HepG2 (cell line): ENCODE measurements around the gene FRRS1. TPM values are rescaled to one million over a fixed set of nuclear protein-coding genes. Genes with fewer than 3 reads are reported as not detected.

Experiments used
- ATAC-seq: fragments of 200-7000 bp; cut with Tn5 transposase; 3 replicates; pipeline ENCODE4 v1.9.1; 2020; ENCODE audit warnings: mild to moderate bottlenecking, moderate library complexity
- BruUV-seq: library from RNA; stranded (reverse); fragments of 400-500 nt; replicated peaks from 2 replicates; lab custom pipeline; 2021; lab: Mats Ljungman, UMichigan
- CTCF ChIA-PET: fragments of 300-600 bp; formaldehyde crosslinking; extraction: SDS; loops from one replicate; lab custom pipeline; 2021; ENCODE audit warnings: low total read pairs, inconsistent platforms, low intra/inter-chr PET ratio; lab: Yijun Ruan, JAX
- POLR2A ChIA-PET: fragments of 350-600 bp; sonication (Branson Sonifier 250); formaldehyde crosslinking; loops from one replicate; lab custom pipeline; 2020; ENCODE audit warnings: antibody characterized with exemption, inconsistent platforms; lab: Yijun Ruan, JAX
- DNase-seq: peaks from one replicate; pipeline ENCODE4 v3.0.0-alpha.2; 2015; ENCODE audit warnings: low spot score
- FAIRE-seq: peaks from 3 replicates; lab custom pipeline; 2011; peaks lifted over from hg19 to GRCh38; lab: Jason Lieb, UNC
- H2AFZ ChIP-seq: one replicate; pipeline ENCODE4 v1.6.1; 2011; ENCODE audit warnings: low read length, inconsistent platforms
- H3K27ac ChIP-seq: fragments of 300-600 bp; 3 replicates; pipeline ENCODE4 v1.8.0; 2011; ENCODE audit warnings: mixed run types, mild to moderate bottlenecking, mixed read lengths, low read length, inconsistent platforms; ENCODE audit not compliant: insufficient read depth; ENCODE audit errors: extremely low read length
- H3K27me3 ChIP-seq, 2 experiments: fragments of 200-600 bp in 1 of 2; 2 replicates in 1 of 2; 3 replicates in 1 of 2; pipeline versions ENCODE4 v1.6.0 to v1.8.0; 2011; ENCODE audit warnings: low read length in 2 of 2, mild to moderate bottlenecking in 2 of 2, moderate library complexity in 2 of 2, inconsistent platforms in 1 of 2; ENCODE audit not compliant: insufficient read depth in 2 of 2, control insufficient read depth in 1 of 2
- H3K36me3 ChIP-seq, 2 experiments: fragments of 200-600 bp in 1 of 2; replicated peaks in 1 of 2; 2 replicates in 1 of 2; 3 replicates in 1 of 2; pipeline versions ENCODE4 v1.5.1 to v1.8.0; 2011; ENCODE audit warnings: low read length in 2 of 2, inconsistent platforms in 1 of 2; ENCODE audit not compliant: insufficient read depth in 2 of 2, control insufficient read depth in 1 of 2
- H3K4me1 ChIP-seq: 2 replicates; pipeline ENCODE4 v1.5.1; 2012; ENCODE audit warnings: low read length, inconsistent platforms; ENCODE audit not compliant: insufficient read depth
- H3K4me2 ChIP-seq: 2 replicates; pipeline ENCODE4 v1.6.0; 2011; ENCODE audit warnings: low read depth, low read length, inconsistent platforms
- H3K4me3 ChIP-seq, 3 experiments: fragments of 200-600 bp in 1 of 3; sonication (generic), shearing (Covaris generic) in 1 of 3; replicated peaks in 1 of 3; 2 replicates each; pipeline ENCODE4 v1.5.1; 2011 to 2016; ENCODE audit warnings: low read length in 3 of 3, inconsistent platforms in 2 of 3, low read depth in 2 of 3, mild to moderate bottlenecking in 2 of 3, control low read depth in 1 of 3, mixed read lengths in 1 of 3; ENCODE audit not compliant: insufficient read depth in 1 of 3
- H3K79me2 ChIP-seq: one replicate; pipeline ENCODE4 v1.6.1; 2011; ENCODE audit warnings: low read length, inconsistent platforms; ENCODE audit not compliant: insufficient read depth
- H3K9ac ChIP-seq: 2 replicates; pipeline ENCODE4 v1.6.0; 2011; ENCODE audit warnings: mild to moderate bottlenecking, low read depth, low read length, inconsistent platforms; ENCODE audit not compliant: insufficient read depth
- H3K9me3 ChIP-seq: 2 replicates; pipeline ENCODE4 v1.5.1; 2012; ENCODE audit warnings: mild to moderate bottlenecking, low read length
- H4K20me1 ChIP-seq: 2 replicates; pipeline ENCODE4 v1.6.0; 2011; ENCODE audit warnings: inconsistent platforms, mild to moderate bottlenecking, low read length, moderate library complexity; ENCODE audit not compliant: insufficient read depth
- ELF4 ChIP-seq: sonication (generic); formaldehyde crosslinking; IDR thresholded peaks from 2 replicates; pipeline ENCODE4 v1.5.0; 2020; ENCODE audit warnings: missing genetic modification reagents, mild to moderate bottlenecking, moderate library complexity, borderline replicate concordance
- FUBP1 ChIP-seq: sonication (generic); formaldehyde crosslinking; IDR thresholded peaks from 2 replicates; pipeline ENCODE4 v1.5.1; 2020; ENCODE audit warnings: missing genetic modification reagents, mild to moderate bottlenecking, borderline replicate concordance
- MEIS2 ChIP-seq: sonication (generic); formaldehyde crosslinking; IDR thresholded peaks from 2 replicates; pipeline ENCODE4 v1.9.0; 2021; ENCODE audit warnings: mild to moderate bottlenecking, missing genetic modification reagents
- MXD4 ChIP-seq: IDR thresholded peaks from 2 replicates; pipeline ENCODE4 v1.6.1; 2016; ENCODE audit warnings: mild to moderate bottlenecking, missing biosample characterization, missing genetic modification reagents
- SUZ12 ChIP-seq: fragments of 150-350 bp; IDR thresholded peaks from 2 replicates; pipeline ENCODE4 v1.6.1; 2014; ENCODE audit warnings: low read depth, low read length
- TEF ChIP-seq: sonication (generic); formaldehyde crosslinking; IDR thresholded peaks from 2 replicates; pipeline ENCODE4 v1.5.0; 2020; ENCODE audit warnings: missing genetic modification reagents
- ZNF24 ChIP-seq: fragments of 450-650 bp; IDR thresholded peaks from 2 replicates; pipeline ENCODE4 v1.6.1; 2017; ENCODE audit warnings: antibody characterized with exemption, mild to moderate bottlenecking
- ZNF337 ChIP-seq: sonication (generic); formaldehyde crosslinking; IDR thresholded peaks from 2 replicates; pipeline ENCODE4 v1.5.1; 2020; ENCODE audit warnings: missing genetic modification reagents, low read depth, mild to moderate bottlenecking, borderline replicate concordance
- ZNF709 ChIP-seq: sonication (generic); formaldehyde crosslinking; IDR thresholded peaks from 2 replicates; pipeline ENCODE4 v1.5.0; 2020; ENCODE audit warnings: mild to moderate bottlenecking, missing genetic modification reagents
- WGBS: methylation state at CpG from one replicate; pipeline ENCODE4 v1.1.6; 2017; ENCODE audit warnings: low lambda C conversion rate; 5-methylcytosine and 5-hydroxymethylcytosine counted together
- in situ Hi-C: cut with HindIII; loops from 2 replicates; pipeline ENCODE4 v1.10.0; 2017; ENCODE audit warnings: low pct_unique_long_range_greater_than_20kb; ENCODE audit not compliant: extremely low pct_ligation_motif_present
- intact Hi-C: fragments of 100-400 bp; cut with micrococcal nuclease; formaldehyde crosslinking; loops from one replicate; pipeline ENCODE4 v1.10.0; 2022; ENCODE audit not compliant: unreplicated experiment
- polyA plus RNA-seq, 8 experiments: library from polyadenylated mRNA; depleted of rRNA in 3 of 8; stranded (reverse) in 7 of 8; unstranded in 1 of 8; fragments of >200 nt; fragmentation: Illumina TruSeq in 4 of 8; extraction: Trizol in 4 of 8; gene quantifications; 2 replicates each; pipeline versions ENCODE4 v1.2.1 to v1.2.3, GENCODE V29; 2011 to 2016; ENCODE audit warnings: low read depth in 4 of 8, missing spikeins in 1 of 8, mixed read lengths in 1 of 8; ENCODE audit not compliant: insufficient read depth in 1 of 8
- total RNA-seq, 5 experiments: library from RNA; depleted of rRNA; stranded (reverse); fragments of >200 nt; fragmentation: Illumina TruSeq; extraction: Trizol; gene quantifications; 2 replicates each; pipeline ENCODE4 v1.2.3, GENCODE V29; 2016; ENCODE audit warnings: low read depth in 1 of 5

The FRRS1 gene
- total and polyA plus RNA-seq, 2 of the 13 experiments (the other 11 are each of a cell fraction or from before 2014, with no cell fraction given): 22.6 to 23.4 TPM

- TF ChIP-seq TEF: no peak
- no peak for TF ChIP-seq FUBP1
- TF ChIP-seq, all 625 proteins: peak for 0
These were observed 30.6 kb downstream of the FRRS1 start (continued) for GRCh38 chr1:99735852-99736251.

GRCh38 chr1:99731384-99731783 is 35.1 kb downstream of the FRRS1 start:
- Histone ChIP-seq H3K36me3 (peaks cover 0 to 6% of the 10 kb centered on the region in 2 experiments; a peak in 3 of 5 replicates), H2AFZ (no peak overlapping the region), H3K9ac (no peak overlapping the region), H3K27me3 (no peaks in the 10 kb centered on the region), H3K27ac (no peak overlapping the region), H3K9me3 (no peaks in the 10 kb centered on the region), H3K4me3 (no peak overlapping the region), H3K4me1 (peaks cover 15% of the 10 kb centered on the region), H3K4me2 (no peak overlapping the region), H4K20me1 (no peaks in the 10 kb centered on the region), H3K79me2 (no peaks in the 10 kb centered on the region)
- BruUV-seq: no TSS peak
- no peak for TF ChIP-seq ZNF337 (CRISPR knock-in tag)
- no peak for TF ChIP-seq SUZ12
- no peak for TF ChIP-seq MXD4
- TF ChIP-seq ELF4 (CRISPR knock-in tag): no peak
- TF ChIP-seq MEIS2 (CRISPR knock-in tag): no peak
- no peak for TF ChIP-seq ZNF709 (CRISPR knock-in tag)
- no peak for TF ChIP-seq ZNF24
- in situ Hi-C loops: no loop called here
- intact Hi-C loops: no loop called here
- no peak for FAIRE-seq
- DNase-seq: no peak
- ChIA-PET CTCF (no interaction called here), POLR2A (no interaction called here)
- 93% methylated on average over 1 of the region's 1 CpG for WGBS
- ATAC-seq: no peak
